Measurements from ENCODE around the gene RARA.

Gene RARA

DNA sequence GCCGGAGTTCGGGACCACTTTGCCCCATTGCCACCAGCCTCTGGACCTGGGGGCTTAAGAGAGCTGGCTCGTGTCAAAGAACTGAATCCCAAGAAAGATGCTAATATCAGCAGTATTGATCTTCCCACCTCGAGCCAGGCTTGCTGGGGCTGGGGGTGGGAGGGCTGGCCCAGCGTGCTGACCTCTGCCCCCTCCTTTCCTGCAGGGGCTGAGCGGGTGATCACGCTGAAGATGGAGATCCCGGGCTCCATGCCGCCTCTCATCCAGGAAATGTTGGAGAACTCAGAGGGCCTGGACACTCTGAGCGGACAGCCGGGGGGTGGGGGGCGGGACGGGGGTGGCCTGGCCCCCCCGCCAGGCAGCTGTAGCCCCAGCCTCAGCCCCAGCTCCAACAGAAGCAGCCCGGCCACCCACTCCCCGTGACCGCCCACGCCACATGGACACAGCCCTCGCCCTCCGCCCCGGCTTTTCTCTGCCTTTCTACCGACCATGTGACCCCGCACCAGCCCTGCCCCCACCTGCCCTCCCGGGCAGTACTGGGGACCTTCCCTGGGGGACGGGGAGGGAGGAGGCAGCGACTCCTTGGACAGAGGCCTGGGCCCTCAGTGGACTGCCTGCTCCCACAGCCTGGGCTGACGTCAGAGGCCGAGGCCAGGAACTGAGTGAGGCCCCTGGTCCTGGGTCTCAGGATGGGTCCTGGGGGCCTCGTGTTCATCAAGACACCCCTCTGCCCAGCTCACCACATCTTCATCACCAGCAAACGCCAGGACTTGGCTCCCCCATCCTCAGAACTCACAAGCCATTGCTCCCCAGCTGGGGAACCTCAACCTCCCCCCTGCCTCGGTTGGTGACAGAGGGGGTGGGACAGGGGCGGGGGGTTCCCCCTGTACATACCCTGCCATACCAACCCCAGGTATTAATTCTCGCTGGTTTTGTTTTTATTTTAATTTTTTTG is 47.1 kb downstream of the RARA start:
- H3K4me3 ChIP-seq (ENCODE audit: low read depth, low read length): no peak overlapping the region
- TF ChIP-seq, protein P1, sequence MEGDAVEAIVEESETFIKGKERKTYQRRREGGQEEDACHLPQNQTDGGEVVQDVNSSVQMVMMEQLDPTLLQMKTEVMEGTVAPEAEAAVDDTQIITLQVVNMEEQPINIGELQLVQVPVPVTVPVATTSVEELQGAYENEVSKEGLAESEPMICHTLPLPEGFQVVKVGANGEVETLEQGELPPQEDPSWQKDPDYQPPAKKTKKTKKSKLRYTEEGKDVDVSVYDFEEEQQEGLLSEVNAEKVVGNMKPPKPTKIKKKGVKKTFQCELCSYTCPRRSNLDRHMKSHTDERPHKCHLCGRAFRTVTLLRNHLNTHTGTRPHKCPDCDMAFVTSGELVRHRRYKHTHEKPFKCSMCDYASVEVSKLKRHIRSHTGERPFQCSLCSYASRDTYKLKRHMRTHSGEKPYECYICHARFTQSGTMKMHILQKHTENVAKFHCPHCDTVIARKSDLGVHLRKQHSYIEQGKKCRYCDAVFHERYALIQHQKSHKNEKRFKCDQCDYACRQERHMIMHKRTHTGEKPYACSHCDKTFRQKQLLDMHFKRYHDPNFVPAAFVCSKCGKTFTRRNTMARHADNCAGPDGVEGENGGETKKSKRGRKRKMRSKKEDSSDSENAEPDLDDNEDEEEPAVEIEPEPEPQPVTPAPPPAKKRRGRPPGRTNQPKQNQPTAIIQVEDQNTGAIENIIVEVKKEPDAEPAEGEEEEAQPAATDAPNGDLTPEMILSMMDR (IDR thresholded peaks at IDR 0.05; ENCODE audit: low read depth, low read length, missing control alignments): no peak
- DNase-seq (ENCODE audit: low read depth): no peak

DNA sequence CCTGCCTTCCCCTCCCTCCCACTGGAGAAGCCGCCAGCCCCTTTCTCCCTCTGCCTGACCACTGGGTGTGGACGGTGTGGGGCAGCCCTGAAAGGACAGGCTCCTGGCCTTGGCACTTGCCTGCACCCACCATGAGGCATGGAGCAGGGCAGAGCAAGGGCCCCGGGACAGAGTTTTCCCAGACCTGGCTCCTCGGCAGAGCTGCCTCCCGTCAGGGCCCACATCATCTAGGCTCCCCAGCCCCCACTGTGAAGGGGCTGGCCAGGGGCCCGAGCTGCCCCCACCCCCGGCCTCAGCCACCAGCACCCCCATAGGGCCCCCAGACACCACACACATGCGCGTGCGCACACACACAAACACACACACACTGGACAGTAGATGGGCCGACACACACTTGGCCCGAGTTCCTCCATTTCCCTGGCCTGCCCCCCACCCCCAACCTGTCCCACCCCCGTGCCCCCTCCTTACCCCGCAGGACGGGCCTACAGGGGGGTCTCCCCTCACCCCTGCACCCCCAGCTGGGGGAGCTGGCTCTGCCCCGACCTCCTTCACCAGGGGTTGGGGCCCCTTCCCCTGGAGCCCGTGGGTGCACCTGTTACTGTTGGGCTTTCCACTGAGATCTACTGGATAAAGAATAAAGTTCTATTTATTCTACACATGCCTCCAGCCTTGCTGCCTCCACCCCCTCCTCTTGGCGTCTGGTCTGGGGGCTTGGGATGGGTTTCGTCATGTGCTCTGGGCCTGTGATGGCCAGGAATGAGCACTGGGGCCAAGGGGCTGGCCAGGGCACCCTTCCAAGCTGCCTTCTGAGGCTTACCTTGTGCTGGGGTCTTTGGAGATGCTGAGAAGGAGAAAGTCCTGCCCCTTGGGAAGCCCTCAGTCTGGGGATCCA is 48.3 kb downstream of the RARA start:
- TF ChIP-seq, protein P1 (IDR thresholded peaks at IDR 0.05; ENCODE audit: low read depth, low read length, missing control alignments): no peak
- DNase-seq (ENCODE audit: low read depth): no peak
- no peak overlapping the region for H3K4me3 ChIP-seq (ENCODE audit: low read depth, low read length)

DNA sequence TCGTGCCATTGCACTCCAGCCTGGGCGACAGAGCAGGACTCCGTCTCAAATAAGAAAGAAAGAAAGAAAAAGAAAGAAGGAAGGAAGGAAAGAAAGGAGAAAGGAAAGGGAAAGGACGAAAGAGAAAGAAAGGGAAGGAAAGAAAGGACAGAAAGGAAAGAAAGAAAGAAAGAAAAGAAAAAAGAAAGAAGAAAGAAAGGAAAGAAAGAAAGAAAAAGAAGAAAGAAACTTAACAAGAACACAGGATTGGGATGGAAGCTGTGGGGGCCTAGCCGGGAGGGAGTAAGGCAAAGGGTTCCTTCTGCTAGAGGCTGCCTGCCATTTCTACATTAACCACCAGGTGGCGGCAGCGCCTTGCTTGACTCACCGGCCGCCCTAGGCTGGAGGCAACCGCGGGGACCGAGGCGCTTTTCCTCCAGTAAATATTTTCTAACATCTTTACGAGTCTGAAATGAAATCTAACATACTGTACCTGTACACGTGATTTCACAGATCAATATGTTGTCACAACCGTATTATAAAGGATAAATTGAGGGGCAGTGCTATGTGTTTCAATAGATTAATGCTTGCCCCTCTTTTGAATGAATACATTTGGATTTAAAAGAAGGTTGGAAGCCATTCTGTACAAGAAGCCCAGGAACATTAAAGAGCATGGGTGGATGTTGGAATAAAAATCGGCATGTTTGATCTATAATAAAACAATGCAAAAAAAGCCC is 49.5 kb downstream of the RARA start:
- TF ChIP-seq, protein P1 (IDR thresholded peaks at IDR 0.05; ENCODE audit: low read depth, low read length, missing control alignments): peak; percentile 94
- no peak overlapping the region for H3K4me3 ChIP-seq (ENCODE audit: low read depth, low read length)
- no peak for DNase-seq (ENCODE audit: low read depth)

DNA sequence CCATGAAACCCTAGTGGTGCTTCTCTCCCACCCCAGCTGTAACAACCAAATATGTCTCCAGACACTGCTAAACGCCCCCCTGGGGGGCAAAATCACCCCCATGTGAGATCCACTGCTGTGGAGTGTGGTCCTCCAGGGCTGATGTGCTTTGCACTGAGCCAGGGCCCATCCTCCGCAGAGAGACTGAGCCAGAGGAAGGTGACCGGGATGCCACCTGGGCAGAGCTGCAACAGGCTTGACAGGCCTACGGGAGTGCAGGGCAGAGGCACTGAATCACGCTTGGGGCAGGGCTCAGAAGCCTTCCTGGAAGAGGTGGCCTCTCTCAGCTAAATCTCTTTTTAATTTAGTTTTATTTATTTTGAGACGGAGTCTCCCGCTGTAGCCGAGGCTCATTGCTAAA is 51.1 kb downstream of the RARA start:
- no peak overlapping the region for H3K4me3 ChIP-seq (ENCODE audit: low read depth, low read length)
- TF ChIP-seq, protein P1 (IDR thresholded peaks at IDR 0.05; ENCODE audit: low read depth, low read length, missing control alignments): no peak
- no peak for DNase-seq (ENCODE audit: low read depth)

DNA sequence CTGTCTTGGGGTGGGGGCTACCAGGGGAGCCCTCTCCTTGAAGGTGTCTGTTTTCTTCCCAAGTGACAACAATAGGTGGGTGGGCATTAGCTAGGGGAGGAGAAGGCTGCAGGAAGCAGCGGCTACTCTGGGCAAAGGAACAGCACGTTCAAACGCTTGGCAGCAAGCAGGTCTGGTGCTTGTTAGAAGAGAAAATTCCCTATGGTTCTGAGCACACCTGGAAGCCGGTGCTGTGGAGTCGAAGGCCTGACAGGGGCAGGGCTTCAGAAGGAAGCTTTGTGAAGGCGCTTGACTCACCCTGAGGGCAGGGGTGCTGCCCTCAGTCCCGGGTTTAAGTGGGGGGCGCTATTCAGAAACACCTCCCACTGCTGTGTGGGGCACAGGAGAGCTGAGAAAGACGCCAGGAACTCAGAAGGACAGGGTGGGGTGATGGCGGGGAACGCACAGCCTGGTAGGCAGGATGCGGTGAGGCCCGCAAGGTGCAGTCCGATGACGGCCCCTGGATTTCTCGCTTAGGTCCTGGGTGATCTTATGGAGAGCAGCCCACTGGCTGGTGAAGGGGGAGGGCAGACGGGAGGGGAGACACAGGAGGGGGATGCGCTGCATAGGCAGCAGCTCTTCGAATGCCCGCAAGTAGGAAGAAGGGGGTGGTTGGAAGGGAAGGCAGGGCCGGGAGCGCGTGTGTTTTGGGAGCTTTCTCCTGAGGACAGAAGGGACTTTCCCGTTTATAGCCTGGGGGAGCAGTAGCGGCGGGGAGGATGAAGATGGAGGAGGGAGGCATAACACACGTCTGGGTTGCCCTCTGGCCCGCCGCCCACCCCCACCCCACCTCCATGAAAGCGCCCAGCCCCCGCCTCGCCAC is 52.3 kb downstream of the RARA start:
- no peak overlapping the region for H3K4me3 ChIP-seq (ENCODE audit: low read depth, low read length)
- TF ChIP-seq, protein P1 (IDR thresholded peaks at IDR 0.05; ENCODE audit: low read depth, low read length, missing control alignments): no peak

More for the DNA sequence above, 52.3 kb downstream of the RARA start:
- no peak for DNase-seq (ENCODE audit: low read depth)
